ENCODE data around the gene ALDH5A1. TPM values are rescaled to one million over a fixed set of nuclear protein-coding genes. Genes with fewer than 3 reads are reported as not detected.

Gene ALDH5A1
- total RNA-seq (1 to 10 TPM in 4 of 5 donors, under 1 TPM in 1; 0.58 to 9.8 (median 6.8) TPM), polyA plus RNA-seq (1 to 10 TPM; 2.0 to 2.5 (median 2.5) TPM)
- long read RNA-seq, donor 1, full-length matches to known transcripts, result 2 of 2 reads
- long read RNA-seq, donor 1, partial matches to known transcripts, result 0 of 2 reads
- long read RNA-seq, donor 1, other reads (novel, unspliced or antisense), result 0 of 2 reads
- long read RNA-seq, donor 2, full-length matches to known transcripts, result 2 of 2 reads
- long read RNA-seq, donor 2, partial matches to known transcripts, result 0 of 2 reads
- long read RNA-seq, donor 2, other reads (novel, unspliced or antisense), result 0 of 2 reads
- long read RNA-seq, donor 3, full-length matches to known transcripts, result 4 of 4 reads
- long read RNA-seq, donor 3, partial matches to known transcripts, result 0 of 4 reads
- long read RNA-seq, donor 3, other reads (novel, unspliced or antisense), result 0 of 4 reads
- long read RNA-seq, donor 4, result 0 reads
- long read RNA-seq, donor 5, full-length matches to known transcripts, result 3 of 3 reads
- long read RNA-seq, donor 5, partial matches to known transcripts, result 0 of 3 reads
- long read RNA-seq, donor 5, other reads (novel, unspliced or antisense), result 0 of 3 reads
- long read RNA-seq, donor 6, full-length matches to known transcripts, result 4 of 217 reads
- long read RNA-seq, donor 6, partial matches to known transcripts, result 213 of 217 reads
- long read RNA-seq, donor 6, other reads (novel, unspliced or antisense), result 0 of 217 reads
- long read RNA-seq, donor 7, full-length matches to known transcripts, result 2 of 7 reads
- long read RNA-seq, donor 7, partial matches to known transcripts, result 5 of 7 reads
- long read RNA-seq, donor 7, other reads (novel, unspliced or antisense), result 0 of 7 reads
- long read RNA-seq, donor 8, full-length matches to known transcripts, result 4 of 4 reads
- long read RNA-seq, donor 8, partial matches to known transcripts, result 0 of 4 reads
- long read RNA-seq, donor 8, other reads (novel, unspliced or antisense), result 0 of 4 reads
- long read RNA-seq, donor 9, result 0 reads
- long read RNA-seq, donor 10, result 0 reads

DNA sequence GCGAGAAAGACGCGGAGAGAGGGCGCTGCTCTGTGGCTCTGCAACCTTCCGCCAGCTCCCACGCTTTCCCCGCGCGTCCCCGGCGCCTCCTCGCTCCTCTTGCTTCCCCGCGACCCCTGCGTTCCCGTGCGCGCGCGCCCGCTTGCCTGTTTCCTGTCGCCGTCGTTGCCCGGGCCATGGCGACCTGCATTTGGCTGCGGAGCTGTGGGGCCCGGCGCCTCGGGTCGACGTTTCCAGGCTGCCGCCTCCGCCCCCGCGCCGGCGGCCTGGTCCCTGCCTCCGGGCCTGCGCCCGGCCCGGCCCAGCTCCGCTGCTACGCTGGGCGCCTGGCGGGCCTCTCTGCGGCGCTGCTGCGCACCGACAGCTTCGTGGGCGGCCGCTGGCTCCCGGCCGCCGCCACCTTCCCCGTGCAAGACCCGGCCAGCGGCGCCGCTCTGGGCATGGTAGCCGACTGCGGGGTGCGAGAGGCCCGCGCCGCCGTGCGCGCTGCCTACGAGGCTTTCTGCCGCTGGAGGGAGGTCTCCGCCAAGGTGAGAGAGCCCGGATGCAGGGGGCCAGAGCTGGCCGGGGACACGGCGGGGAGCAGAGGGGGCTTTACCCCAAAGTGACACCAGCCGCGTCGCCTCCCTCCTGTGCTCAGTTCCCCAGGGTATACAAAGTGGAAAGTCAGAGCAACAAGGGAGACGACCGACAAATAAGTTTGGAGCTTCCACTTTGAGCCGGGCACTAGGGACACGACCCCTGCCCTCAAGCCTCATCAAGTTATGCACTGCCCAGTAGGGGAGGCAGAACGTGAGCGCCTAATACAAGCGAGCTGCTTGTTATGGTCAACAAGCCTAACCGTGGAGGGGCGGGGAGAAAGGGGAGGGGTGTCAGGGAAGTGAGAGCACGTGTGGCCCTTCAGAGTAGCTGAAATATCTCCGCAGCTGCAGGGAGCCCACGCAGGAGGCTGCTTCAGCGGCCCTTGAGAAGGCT is at the start of gene ALDH5A1:
Gene ALDH5A1 (plus strand): TSS at position 149 of the 975 bp plus-strand sequence. CDS start 28 bp downstream, at position 177.
- Histone ChIP-seq H3K9me3 (peaks cover 0 to 4% (median 0%) of the 10 kb centered on the region in 4 donors), H3K4me3 (peak within 1 kb of the TSS; percentile 67 to 78 (median 72)), H3K36me3 (peaks cover 0 to 8% (median 0%) of the 10 kb centered on the region in 4 donors), H3K27me3 (no peaks in the 10 kb centered on the region), H3K27ac (peak within 1 kb of the TSS; percentile 75 to 88 (median 86)), H3K4me1 (peaks cover 7 to 26% (median 19%) of the 10 kb centered on the region in 4 donors)
- TF ChIP-seq, protein P1, sequence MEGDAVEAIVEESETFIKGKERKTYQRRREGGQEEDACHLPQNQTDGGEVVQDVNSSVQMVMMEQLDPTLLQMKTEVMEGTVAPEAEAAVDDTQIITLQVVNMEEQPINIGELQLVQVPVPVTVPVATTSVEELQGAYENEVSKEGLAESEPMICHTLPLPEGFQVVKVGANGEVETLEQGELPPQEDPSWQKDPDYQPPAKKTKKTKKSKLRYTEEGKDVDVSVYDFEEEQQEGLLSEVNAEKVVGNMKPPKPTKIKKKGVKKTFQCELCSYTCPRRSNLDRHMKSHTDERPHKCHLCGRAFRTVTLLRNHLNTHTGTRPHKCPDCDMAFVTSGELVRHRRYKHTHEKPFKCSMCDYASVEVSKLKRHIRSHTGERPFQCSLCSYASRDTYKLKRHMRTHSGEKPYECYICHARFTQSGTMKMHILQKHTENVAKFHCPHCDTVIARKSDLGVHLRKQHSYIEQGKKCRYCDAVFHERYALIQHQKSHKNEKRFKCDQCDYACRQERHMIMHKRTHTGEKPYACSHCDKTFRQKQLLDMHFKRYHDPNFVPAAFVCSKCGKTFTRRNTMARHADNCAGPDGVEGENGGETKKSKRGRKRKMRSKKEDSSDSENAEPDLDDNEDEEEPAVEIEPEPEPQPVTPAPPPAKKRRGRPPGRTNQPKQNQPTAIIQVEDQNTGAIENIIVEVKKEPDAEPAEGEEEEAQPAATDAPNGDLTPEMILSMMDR (IDR thresholded peaks at IDR 0.05), result peak in 1 of 7 experiments; percentile 21
- TF ChIP-seq POLR2AphosphoS5 (IDR thresholded peaks at IDR 0.05) (peak in 1 of 3 donors; percentile 16), POLR2A (IDR thresholded peaks at IDR 0.05) (no peak)
- intact Hi-C loops (cut with DNase I; ENCODE audit: low total_unique reads), result no loop called here
- DNase-seq, result peak; percentile 72 to 91
- WGBS, 5 donors, result 0 to 2% (median 1%) methylated on average over 21 to 93 of the region's 93 CpGs

DNA sequence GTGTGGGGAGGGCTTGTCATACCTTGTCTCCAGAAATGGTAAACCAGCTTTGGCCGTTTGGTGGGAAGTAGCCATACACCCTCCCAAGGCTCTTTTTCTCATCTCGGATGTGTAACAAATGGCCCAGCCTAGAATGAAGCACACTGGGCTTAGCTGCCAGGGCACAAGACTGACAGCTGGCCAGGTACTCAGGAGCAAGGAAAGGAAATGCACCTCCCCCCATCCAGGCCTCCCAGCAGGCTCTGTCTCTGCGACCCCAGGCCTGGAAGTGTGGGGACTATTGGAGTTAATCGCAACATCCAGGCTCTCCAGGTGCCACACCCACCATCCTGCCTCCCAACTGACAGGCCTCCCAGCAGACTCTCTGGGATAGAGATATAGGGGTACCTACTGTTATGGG is 49.1 kb upstream of the ALDH5A1 start:
- H3K4me1 ChIP-seq, result no peaks in the 10 kb centered on the region
- no peaks in the 10 kb centered on the region for H3K9me3 ChIP-seq
- TF ChIP-seq POLR2AphosphoS5 (IDR thresholded peaks at IDR 0.05) (no peak), EP300 (IDR thresholded peaks at IDR 0.05) (no peak), POLR2A (IDR thresholded peaks at IDR 0.05) (no peak)
- TF ChIP-seq, protein P1 (IDR thresholded peaks at IDR 0.05), result no peak
- 63 to 76% (median 69%) methylated on average over 4 of the region's 4 CpGs for WGBS, 5 donors
- intact Hi-C loops (cut with DNase I; ENCODE audit: low total_unique reads), result no loop called here
- H3K36me3 ChIP-seq, result peaks cover 0 to 18% (median 3%) of the 10 kb centered on the region in 4 donors
- no peak for DNase-seq
- H3K4me3 ChIP-seq, result no peak overlapping the region
- H3K27me3 ChIP-seq, result no peaks in the 10 kb centered on the region
- no peak overlapping the region for H3K27ac ChIP-seq

DNA sequence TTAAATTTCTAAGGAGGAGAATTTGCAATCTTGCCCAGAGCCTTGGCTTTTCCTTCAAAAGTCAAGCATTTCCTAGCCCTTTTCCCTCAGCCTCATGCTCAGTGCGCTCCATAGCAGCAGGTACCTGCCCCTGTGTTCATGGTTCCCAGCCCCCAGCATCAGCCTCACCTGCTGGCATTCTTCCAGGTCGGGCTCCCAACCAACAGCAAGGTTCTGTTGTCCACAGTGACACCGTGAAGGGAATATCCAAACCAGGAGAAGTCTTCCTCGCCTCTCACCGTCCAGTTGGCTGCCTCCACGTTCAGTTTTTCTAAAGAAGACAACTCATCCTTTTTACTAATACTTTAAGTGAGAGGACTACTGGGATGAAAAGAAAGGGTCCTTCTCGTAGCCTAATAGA is 48.1 kb upstream of the ALDH5A1 start:
- Histone ChIP-seq H3K9me3 (no peaks in the 10 kb centered on the region), H3K27me3 (no peaks in the 10 kb centered on the region), H3K4me1 (no peaks in the 10 kb centered on the region), H3K27ac (no peak overlapping the region), H3K36me3 (peaks cover 0 to 18% (median 3%) of the 10 kb centered on the region in 4 donors), H3K4me3 (no peak overlapping the region)
- intact Hi-C loops (cut with DNase I; ENCODE audit: low total_unique reads), result no loop called here
- WGBS, 5 donors, result 87 to 90% (median 89%) methylated on average over 7 of the region's 7 CpGs
- TF ChIP-seq POLR2AphosphoS5 (IDR thresholded peaks at IDR 0.05) (no peak), POLR2A (IDR thresholded peaks at IDR 0.05) (no peak), EP300 (IDR thresholded peaks at IDR 0.05) (no peak)
- TF ChIP-seq, protein P1 (IDR thresholded peaks at IDR 0.05), result no peak
- DNase-seq, result no peak
